ENCODE results near the gene DMKN. TPM values are rescaled to one million over a fixed set of nuclear protein-coding genes. Genes with fewer than 3 reads are reported as not detected.

The DMKN gene
- total RNA-seq, 1 donor from 2014 or later, result 213 TPM

GRCh38 chr19:35451338-35452096 lies 61.9 kb downstream of the DMKN start:
- DNase-seq (ENCODE audit: low spot score, unreplicated experiment), result no peak
- no peak for TF ChIP-seq CTCF (IDR thresholded peaks at IDR 0.05; ENCODE audit: unreplicated experiment)
- H3K36me3 Mint-ChIP-seq (ENCODE audit: insufficient read depth), result no peaks in the 10 kb centered on the region
- H3K9me3 Mint-ChIP-seq (ENCODE audit: low read depth), result no peaks in the 10 kb centered on the region
- peaks cover 8% of the 10 kb centered on the region for H3K4me1 Mint-ChIP-seq (ENCODE audit: low read depth)
- peaks cover 25% of the 10 kb centered on the region for H3K27me3 Mint-ChIP-seq
- H3K4me3 Mint-ChIP-seq (ENCODE audit: low read depth), result no peak overlapping the region
- no peak overlapping the region for H3K27ac Mint-ChIP-seq

DNA sequence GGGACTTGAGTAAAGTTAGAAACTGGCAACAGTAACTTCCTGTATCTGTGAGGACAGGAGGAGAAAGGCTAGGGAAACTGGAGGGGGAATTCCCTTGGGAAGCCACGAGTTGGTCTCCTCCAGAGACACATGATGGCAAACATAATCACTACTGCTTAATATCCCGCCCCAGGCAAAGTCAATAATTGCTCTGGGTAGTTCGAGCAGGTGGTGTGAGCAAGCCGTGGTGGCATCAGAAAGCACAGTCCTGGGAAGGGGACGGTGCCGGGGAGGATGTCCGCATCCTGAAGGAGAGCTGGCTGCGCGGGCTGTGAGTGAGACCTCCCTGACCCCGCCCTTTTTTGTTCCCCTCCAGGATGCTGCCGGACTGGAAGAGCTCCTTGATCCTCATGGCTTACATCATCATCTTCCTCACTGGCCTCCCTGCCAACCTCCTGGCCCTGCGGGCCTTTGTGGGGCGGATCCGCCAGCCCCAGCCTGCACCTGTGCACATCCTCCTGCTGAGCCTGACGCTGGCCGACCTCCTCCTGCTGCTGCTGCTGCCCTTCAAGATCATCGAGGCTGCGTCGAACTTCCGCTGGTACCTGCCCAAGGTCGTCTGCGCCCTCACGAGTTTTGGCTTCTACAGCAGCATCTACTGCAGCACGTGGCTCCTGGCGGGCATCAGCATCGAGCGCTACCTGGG lies 63.9 kb downstream of the DMKN start:
- H3K4me1 Mint-ChIP-seq (ENCODE audit: low read depth), result peaks cover 9% of the 10 kb centered on the region
- H3K27ac Mint-ChIP-seq, result no peak overlapping the region
- no peak for TF ChIP-seq CTCF (IDR thresholded peaks at IDR 0.05; ENCODE audit: unreplicated experiment)
- no peak for DNase-seq (ENCODE audit: low spot score, unreplicated experiment)
- H3K27me3 Mint-ChIP-seq, result peaks cover 39% of the 10 kb centered on the region
- no peaks in the 10 kb centered on the region for H3K9me3 Mint-ChIP-seq (ENCODE audit: low read depth)
- H3K36me3 Mint-ChIP-seq (ENCODE audit: insufficient read depth), result no peaks in the 10 kb centered on the region
- no peak overlapping the region for H3K4me3 Mint-ChIP-seq (ENCODE audit: low read depth)

DNA sequence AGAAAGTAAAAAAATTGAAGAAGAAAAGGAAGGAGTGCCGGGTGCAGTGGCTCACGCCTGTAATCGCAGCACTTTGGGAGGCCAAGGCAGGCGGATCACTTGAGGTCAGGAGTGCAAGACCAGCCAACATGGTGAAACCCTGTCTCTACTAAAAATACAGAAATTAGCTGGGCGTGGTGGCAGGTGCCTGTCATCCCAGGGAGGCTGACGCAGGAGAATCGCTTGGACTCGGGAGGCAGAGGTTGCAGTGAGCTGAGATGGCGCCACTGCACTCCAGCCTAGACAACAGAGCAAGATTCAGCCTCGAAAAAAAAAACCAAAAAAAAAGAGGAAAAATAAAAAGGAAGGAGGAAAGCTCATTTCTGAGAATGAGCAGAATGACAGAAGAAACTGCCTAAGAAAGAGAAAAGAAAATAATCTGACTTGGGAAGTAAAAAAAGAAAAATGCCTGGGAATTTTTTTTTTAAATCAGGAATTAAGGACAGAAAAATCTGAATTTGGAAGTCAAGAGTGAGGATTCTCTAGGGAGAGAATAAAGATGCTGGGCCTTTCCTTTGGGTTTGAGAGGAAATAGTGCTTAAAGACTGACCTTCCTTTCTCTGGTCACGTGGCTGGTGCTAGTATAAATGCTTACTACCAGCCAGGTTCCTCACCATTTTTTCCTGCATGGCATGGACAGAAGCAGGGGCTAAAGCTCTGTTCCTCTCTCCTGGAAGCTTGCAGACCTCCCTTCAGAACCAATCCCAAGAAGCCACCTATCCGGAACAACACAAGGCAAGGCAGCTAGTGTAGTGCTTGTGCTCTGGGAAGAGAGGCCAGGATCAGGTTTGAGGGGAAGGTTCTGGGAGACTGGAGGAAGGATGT lies 65.6 kb downstream of the DMKN start, which contains the start of gene FFAR2:
FFAR2 (plus strand) TSS at position 652 of the 864 bp plus-strand sequence. CDS start 1,458 bp downstream, outside the sequence.
- Mint-ChIP-seq H3K4me3 (ENCODE audit: low read depth) (no peak within 1 kb of the TSS), H3K4me1 (ENCODE audit: low read depth) (peaks cover 9% of the 10 kb centered on the region), H3K27ac (no peak within 1 kb of the TSS), H3K36me3 (ENCODE audit: insufficient read depth) (no peaks in the 10 kb centered on the region), H3K9me3 (ENCODE audit: low read depth) (no peaks in the 10 kb centered on the region), H3K27me3 (peaks cover 39% of the 10 kb centered on the region)
- no peak for DNase-seq (ENCODE audit: low spot score, unreplicated experiment)
- TF ChIP-seq CTCF (IDR thresholded peaks at IDR 0.05; ENCODE audit: unreplicated experiment), result no peak

Other genes starting within 250 kb of the DMKN start
- 126 and 132 TPM in 2 replicates for gene USF2, start 244.7 kb downstream of the DMKN start, total RNA-seq
- 0.64 and 1.1 TPM in 2 replicates for gene HAMP, start 231.1 kb downstream of the DMKN start, total RNA-seq
- 1.4 and 1.7 TPM in 2 replicates for gene MAG, start 221.5 kb downstream of the DMKN start, total RNA-seq
- 3.8 and 5.1 TPM in 2 replicates for gene CD22, start 184.5 kb downstream of the DMKN start, total RNA-seq
- 0.33 and 0.74 TPM in 2 replicates for gene FFAR1, start 165.7 kb downstream of the DMKN start, total RNA-seq
- not detected in 2 replicates for gene FFAR3, start 155.2 kb downstream of the DMKN start, total RNA-seq
- 0.16 TPM in 1 of 2 replicates, not detected in the other for gene GPR42, start 142.6 kb downstream of the DMKN start, total RNA-seq
- 1.2 and 1.9 TPM in 2 replicates for gene FFAR2, start 65.4 kb downstream of the DMKN start, total RNA-seq
- 1.6 and 4.8 TPM in 2 replicates for gene KRTDAP, start 23.2 kb downstream of the DMKN start, total RNA-seq
- 0.16 and 0.24 TPM in 2 replicates for gene SBSN, start 14.7 kb upstream of the DMKN start, total RNA-seq
- gene GAPDHS, start 19.8 kb upstream of the DMKN start, total RNA-seq, result not detected in 2 replicates
- 94.2 and 95.2 TPM in 2 replicates for gene TMEM147, start 32.0 kb upstream of the DMKN start, total RNA-seq
- 0.18 TPM in 1 of 2 replicates, not detected in the other for gene ATP4A, start 50.0 kb upstream of the DMKN start, total RNA-seq
- gene PMIS2, start 72.5 kb upstream of the DMKN start, total RNA-seq, result not detected in 2 replicates
- gene HAUS5, start 99.1 kb upstream of the DMKN start, total RNA-seq, result 32.9 and 34.1 TPM in 2 replicates
- gene RBM42, start 115.4 kb upstream of the DMKN start, total RNA-seq, result 69.2 and 76.0 TPM in 2 replicates
- gene ETV2, start 128.1 kb upstream of the DMKN start, total RNA-seq, result 1.0 and 1.3 TPM in 2 replicates
- gene COX6B1, start 134.7 kb upstream of the DMKN start, total RNA-seq, result 307 and 315 TPM in 2 replicates
- gene UPK1A, start 152.9 kb upstream of the DMKN start, total RNA-seq, result not detected in 2 replicates
- not detected in 2 replicates for gene ZBTB32, start 190.9 kb upstream of the DMKN start, total RNA-seq
- gene KMT2B, start 204.4 kb upstream of the DMKN start, total RNA-seq, result 65.0 and 70.2 TPM in 2 replicates
- gene IGFLR1, start 228.8 kb upstream of the DMKN start, total RNA-seq, result 5.1 TPM in 2 replicates
- 35.5 and 37.4 TPM in 2 replicates for gene U2AF1L4, start 231.8 kb upstream of the DMKN start, total RNA-seq
- gene PSENEN, start 232.0 kb upstream of the DMKN start, total RNA-seq, result 81.4 and 83.8 TPM in 2 replicates
- gene LIN37, start 234.9 kb upstream of the DMKN start, total RNA-seq, result 12.7 and 13.1 TPM in 2 replicates
- gene HSPB6, start 243.4 kb upstream of the DMKN start, total RNA-seq, result 0.33 TPM in 1 of 2 replicates, not detected in the other
- gene PROSER3, start 244.5 kb upstream of the DMKN start, total RNA-seq, result 58.6 and 62.3 TPM in 2 replicates